ENCODE measurements around the gene FBXL7. TPM values are rescaled to one million over a fixed set of nuclear protein-coding genes. Genes with fewer than 3 reads are reported as not detected.

The FBXL7 gene
- total RNA-seq, 4 donors from 2014 or later, result 6.5 to 37.0 (median 19.7) TPM

- intact Hi-C loops (cut with DNase I; ENCODE audit: low total_unique reads), result no loop called here
Observed at GRCh38 chr5:15492545-15492944, 7.4 kb upstream of the FBXL7 start.

GRCh38 chr5:15493501-15493900 is 6.5 kb upstream of the FBXL7 start:
- TF ChIP-seq CTCF (IDR thresholded peaks at IDR 0.05), result no peak
- TF ChIP-seq POLR2A (IDR thresholded peaks at IDR 0.05), result no peak
- intact Hi-C loops (cut with DNase I; ENCODE audit: low total_unique reads), result no loop called here
- H3K27ac ChIP-seq, result no peak overlapping the region
- H3K36me3 ChIP-seq, result no peaks in the 10 kb centered on the region
- no peak for DNase-seq
- H3K27me3 ChIP-seq, result no peaks in the 10 kb centered on the region
- H3K9me3 ChIP-seq, result no peaks in the 10 kb centered on the region
- H3K4me1 ChIP-seq, result no peaks in the 10 kb centered on the region
- no peak overlapping the region for H3K4me3 ChIP-seq

More at GRCh38 chr5:15492545-15492944, 7.4 kb upstream of the FBXL7 start:
- no peak for DNase-seq
- no peak overlapping the region for H3K4me3 ChIP-seq
- no peak overlapping the region for H3K27ac ChIP-seq
- no peaks in the 10 kb centered on the region for H3K36me3 ChIP-seq
- no peaks in the 10 kb centered on the region for H3K9me3 ChIP-seq
- no peaks in the 10 kb centered on the region for H3K27me3 ChIP-seq
- no peaks in the 10 kb centered on the region for H3K4me1 ChIP-seq
- no peak for TF ChIP-seq CTCF (IDR thresholded peaks at IDR 0.05)
- TF ChIP-seq POLR2A (IDR thresholded peaks at IDR 0.05), result no peak

- Histone ChIP-seq H3K4me3 (no peak overlapping the region), H3K4me1 (no peaks in the 10 kb centered on the region), H3K9me3 (no peaks in the 10 kb centered on the region), H3K36me3 (no peaks in the 10 kb centered on the region), H3K27ac (no peak overlapping the region), H3K27me3 (no peaks in the 10 kb centered on the region)
- DNase-seq, result no peak
- TF ChIP-seq CTCF (IDR thresholded peaks at IDR 0.05), result no peak
- TF ChIP-seq POLR2A (IDR thresholded peaks at IDR 0.05), result no peak
- intact Hi-C loops (cut with DNase I; ENCODE audit: low total_unique reads), result no loop called here
Observed at GRCh38 chr5:15495026-15495425, 5.0 kb upstream of the FBXL7 start.

GRCh38 chr5:15496886-15497285 is 3.1 kb upstream of the FBXL7 start:
- H3K4me1 ChIP-seq, result no peaks in the 10 kb centered on the region
- H3K27ac ChIP-seq, result no peak overlapping the region
- TF ChIP-seq POLR2A (IDR thresholded peaks at IDR 0.05) (no peak), CTCF (IDR thresholded peaks at IDR 0.05) (no peak)
- H3K36me3 ChIP-seq, result no peaks in the 10 kb centered on the region
- H3K4me3 ChIP-seq, result no peak overlapping the region
- no peaks in the 10 kb centered on the region for H3K27me3 ChIP-seq
- H3K9me3 ChIP-seq, result no peaks in the 10 kb centered on the region
- DNase-seq, result no peak
- intact Hi-C loops (cut with DNase I; ENCODE audit: low total_unique reads), result no loop called here

GRCh38 chr5:15500325-15501001 is 483 bp downstream of the FBXL7 start:
- peak; percentile 60 to 64 for DNase-seq
- no peaks in the 10 kb centered on the region for H3K27me3 ChIP-seq
- no peaks in the 10 kb centered on the region for H3K9me3 ChIP-seq
- peak overlapping the region; percentile 93 to 94 for H3K27ac ChIP-seq
- H3K4me3 ChIP-seq, result peak overlapping the region; percentile 83 to 92
- H3K36me3 ChIP-seq, result no peaks in the 10 kb centered on the region
- no peaks in the 10 kb centered on the region for H3K4me1 ChIP-seq
- intact Hi-C loops (cut with DNase I; ENCODE audit: low total_unique reads), result no loop called here
- no peak for TF ChIP-seq CTCF (IDR thresholded peaks at IDR 0.05)
- peak in 1 of 2 donors; percentile 5 for TF ChIP-seq POLR2A (IDR thresholded peaks at IDR 0.05)
